Mesenteric fat pad (tissue), 1 donor: ENCODE measurements around the gene WDR7. TPM values are rescaled to one million over a fixed set of nuclear protein-coding genes. Genes with fewer than 3 reads are reported as not detected.

Experiments
- DNase-seq: peaks from one replicate; pipeline ENCODE4 v3.0.0-alpha.2; 2020; ENCODE audit warnings: low spot score
- total RNA-seq: library from RNA; stranded (reverse); fragmentation: NEBNext Ultra II Directional; extraction: Animal tissue kit (Norgen Biotek cat#: 25700); gene quantifications from one replicate; pipeline ENCODE4 v1.2.1, GENCODE V29; 2021
- donor health status: DM: yes; HTN: yes; CAD: no.

The WDR7 gene
- total RNA-seq, 1 donor from 2014 or later = 33.1 TPM

- no peak for DNase-seq
Observed at GRCh38 chr18:57073501-57074187, 422.5 kb downstream of the WDR7 start.

GRCh38 chr18:57075716-57076400, 424.7 kb downstream of the WDR7 start:
- no peak for DNase-seq

- no peak for DNase-seq
Observed at GRCh38 chr18:57077005-57077765, 426.0 kb downstream of the WDR7 start.

GRCh38 chr18:57077786-57078552, 426.8 kb downstream of the WDR7 start:
- no peak for DNase-seq

- DNase-seq = no peak
Observed at GRCh38 chr18:57078614-57079013, 427.5 kb downstream of the WDR7 start.

- DNase-seq = no peak
Observed at GRCh38 chr18:57080479-57080878, 429.3 kb downstream of the WDR7 start.

- no peak for DNase-seq
Observed at GRCh38 chr18:57081899-57082298, 430.7 kb downstream of the WDR7 start.

- no peak for DNase-seq
Observed at GRCh38 chr18:57083485-57083884, 432.3 kb downstream of the WDR7 start.

GRCh38 chr18:57084331-57085271, 433.4 kb downstream of the WDR7 start:
- no peak for DNase-seq

GRCh38 chr18:57085371-57085770, 434.2 kb downstream of the WDR7 start:
- DNase-seq = no peak

- no peak for DNase-seq
Observed at GRCh38 chr18:57086163-57086562, 435.0 kb downstream of the WDR7 start.

Other genes with a start within 250 kb of the WDR7 start
- gene TXNL1, start 12.8 kb upstream of the WDR7 start, total RNA-seq = 55.2 TPM